HepG2 (cell line): ENCODE results near the gene TUBE1. TPM values are rescaled to one million over a fixed set of nuclear protein-coding genes. Genes with fewer than 3 reads are reported as not detected.

ENCODE experiments used
- CCDC6 ChIP-seq: sonication (generic); formaldehyde crosslinking; IDR thresholded peaks from 2 replicates; pipeline ENCODE4 v1.8.1; 2022; ENCODE audit warnings: mild to moderate bottlenecking, missing genetic modification reagents, moderate library complexity
- ESRRA ChIP-seq: sonication (generic); formaldehyde crosslinking; IDR thresholded peaks from 2 replicates; pipeline ENCODE4 v1.5.1; 2020; ENCODE audit warnings: mild to moderate bottlenecking, low read depth, missing genetic modification reagents
- IRF2 ChIP-seq: IDR thresholded peaks from 2 replicates; pipeline ENCODE4 v1.6.1; 2018; ENCODE audit warnings: missing genetic modification reagents, missing compliant biosample characterization
- MED8 ChIP-seq: sonication (generic); formaldehyde crosslinking; IDR thresholded peaks from 2 replicates; pipeline ENCODE4 v1.8.1; 2023; ENCODE audit warnings: mild to moderate bottlenecking, missing genetic modification reagents; ENCODE audit not compliant: insufficient replicate concordance
- NFE2 ChIP-seq: sonication (generic); formaldehyde crosslinking; IDR thresholded peaks from 2 replicates; pipeline ENCODE4 v1.4.0; 2020; ENCODE audit warnings: missing genetic modification reagents
- NRL ChIP-seq: sonication (generic); formaldehyde crosslinking; IDR thresholded peaks from 2 replicates; pipeline ENCODE4 v1.5.0; 2020; ENCODE audit warnings: missing genetic modification reagents, mild to moderate bottlenecking, moderate library complexity, borderline replicate concordance
- ONECUT2 ChIP-seq: sonication (generic); formaldehyde crosslinking; IDR thresholded peaks from 2 replicates; pipeline ENCODE4 v1.4.0; 2020; ENCODE audit warnings: missing genetic modification reagents
- PLRG1 ChIP-seq: fragments of 450-650 bp; conservative IDR thresholded peaks from 2 replicates; pipeline ENCODE4 v1.6.1; 2016
- SALL1 ChIP-seq: sonication (generic); formaldehyde crosslinking; IDR thresholded peaks from 2 replicates; pipeline ENCODE4 v1.8.0; 2022; ENCODE audit warnings: mild to moderate bottlenecking, missing genetic modification reagents
- SIN3B ChIP-seq: fragments of 150-350 bp; IDR thresholded peaks from 2 replicates; pipeline ENCODE4 v1.6.1; 2014; ENCODE audit warnings: low read length
- SRF ChIP-seq: IDR thresholded peaks from 2 replicates; pipeline ENCODE4 v1.6.1; 2011; ENCODE audit warnings: mild to moderate bottlenecking, low read depth, low read length, moderate library complexity
- SRY ChIP-seq: sonication (generic); formaldehyde crosslinking; IDR thresholded peaks from 2 replicates; pipeline ENCODE4 v1.8.0; 2022; ENCODE audit warnings: mild to moderate bottlenecking, missing genetic modification reagents
- TBP ChIP-seq: sonication (generic); formaldehyde crosslinking; IDR thresholded peaks from 2 replicates; pipeline ENCODE4 v1.5.0; 2020; ENCODE audit warnings: missing genetic modification reagents
- ZSCAN30 ChIP-seq: sonication (generic); formaldehyde crosslinking; IDR thresholded peaks from 2 replicates; pipeline ENCODE4 v1.5.0; 2020; ENCODE audit warnings: mild to moderate bottlenecking, missing genetic modification reagents
- polyA plus RNA-seq, 8 experiments: library from polyadenylated mRNA; depleted of rRNA in 3 of 8; stranded (reverse) in 7 of 8; unstranded in 1 of 8; fragments of >200 nt; fragmentation: Illumina TruSeq in 4 of 8; extraction: Trizol in 4 of 8; gene quantifications; 2 replicates each; pipeline versions ENCODE4 v1.2.1 to v1.2.3, GENCODE V29; 2011 to 2016; ENCODE audit warnings: low read depth in 4 of 8, missing spikeins in 1 of 8, mixed read lengths in 1 of 8; ENCODE audit not compliant: insufficient read depth in 1 of 8
- total RNA-seq, 5 experiments: library from RNA; depleted of rRNA; stranded (reverse); fragments of >200 nt; fragmentation: Illumina TruSeq; extraction: Trizol; gene quantifications; 2 replicates each; pipeline ENCODE4 v1.2.3, GENCODE V29; 2016; ENCODE audit warnings: low read depth in 1 of 5
- TF ChIP-seq, protein P1 (sequence below): sonication (generic); formaldehyde crosslinking; IDR thresholded peaks from 2 replicates; pipeline ENCODE4 v1.4.0; 2020; ENCODE audit warnings: low read depth, missing genetic modification reagents
- TF ChIP-seq, protein P2 (sequence below): sonication (generic); formaldehyde crosslinking; IDR thresholded peaks from 2 replicates; pipeline ENCODE4 v1.4.0; 2020; ENCODE audit warnings: missing genetic modification reagents, borderline replicate concordance
- TF ChIP-seq, protein P3 (sequence below): sonication (generic); formaldehyde crosslinking; IDR thresholded peaks from 2 replicates; pipeline ENCODE4 v1.8.0; 2022; ENCODE audit warnings: mild to moderate bottlenecking, missing genetic modification reagents, borderline replicate concordance
- TF ChIP-seq, protein P4 (sequence below): sonication (generic); formaldehyde crosslinking; IDR thresholded peaks from 2 replicates; pipeline ENCODE4 v1.4.0; 2020; ENCODE audit warnings: missing genetic modification reagents

Gene TUBE1
- total and polyA plus RNA-seq, 2 of the 13 experiments (the other 11 are each of a cell fraction or from before 2014, with no cell fraction given), result 17.3 to 22.6 TPM

DNA sequence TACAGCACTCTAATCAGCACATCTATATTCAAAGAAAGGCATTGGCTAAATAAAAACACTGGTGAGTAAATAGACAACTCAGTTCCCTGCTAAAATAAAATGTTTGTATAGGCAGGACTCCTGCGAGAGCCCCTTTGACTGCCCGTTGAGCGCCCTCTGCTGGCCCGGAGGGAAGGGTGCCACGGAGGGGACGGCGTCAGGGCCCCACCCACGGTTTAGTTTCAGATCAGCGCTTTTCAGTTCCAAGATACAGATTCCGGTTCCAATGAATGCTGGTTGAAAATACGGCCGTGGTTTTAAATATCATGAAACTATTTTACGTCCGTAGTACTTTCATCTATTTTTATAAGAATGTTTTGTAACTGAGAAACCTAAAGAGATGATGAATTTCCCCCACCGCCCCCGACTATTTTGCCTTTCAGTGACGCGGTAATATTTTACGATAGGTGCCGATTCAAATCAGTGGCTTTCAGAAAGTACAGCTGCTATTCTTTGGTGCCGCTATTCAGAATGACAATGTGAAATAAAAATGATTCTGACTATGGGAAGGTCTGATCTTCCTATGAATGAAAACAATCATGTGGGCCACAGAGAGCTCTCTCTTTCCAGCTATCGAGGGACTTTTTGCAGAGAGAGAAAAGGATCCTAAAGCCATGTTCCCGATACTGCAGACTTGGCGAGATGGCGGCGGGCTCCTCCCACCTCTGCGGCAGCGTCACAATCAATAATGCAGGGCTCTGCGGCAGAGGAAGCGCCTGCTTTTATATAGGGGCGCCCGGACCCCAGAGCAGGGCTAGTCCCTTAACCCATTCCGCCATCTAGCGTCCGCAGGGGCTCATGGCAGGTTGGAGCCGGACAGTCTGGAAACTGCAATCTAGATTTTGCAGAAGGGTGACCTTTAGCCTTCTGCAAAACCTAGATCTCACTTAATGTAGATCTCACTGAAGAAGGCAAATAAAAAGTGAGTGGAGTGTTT is 44.0 kb downstream of the TUBE1 start (continued):
- TF ChIP-seq, protein P1, sequence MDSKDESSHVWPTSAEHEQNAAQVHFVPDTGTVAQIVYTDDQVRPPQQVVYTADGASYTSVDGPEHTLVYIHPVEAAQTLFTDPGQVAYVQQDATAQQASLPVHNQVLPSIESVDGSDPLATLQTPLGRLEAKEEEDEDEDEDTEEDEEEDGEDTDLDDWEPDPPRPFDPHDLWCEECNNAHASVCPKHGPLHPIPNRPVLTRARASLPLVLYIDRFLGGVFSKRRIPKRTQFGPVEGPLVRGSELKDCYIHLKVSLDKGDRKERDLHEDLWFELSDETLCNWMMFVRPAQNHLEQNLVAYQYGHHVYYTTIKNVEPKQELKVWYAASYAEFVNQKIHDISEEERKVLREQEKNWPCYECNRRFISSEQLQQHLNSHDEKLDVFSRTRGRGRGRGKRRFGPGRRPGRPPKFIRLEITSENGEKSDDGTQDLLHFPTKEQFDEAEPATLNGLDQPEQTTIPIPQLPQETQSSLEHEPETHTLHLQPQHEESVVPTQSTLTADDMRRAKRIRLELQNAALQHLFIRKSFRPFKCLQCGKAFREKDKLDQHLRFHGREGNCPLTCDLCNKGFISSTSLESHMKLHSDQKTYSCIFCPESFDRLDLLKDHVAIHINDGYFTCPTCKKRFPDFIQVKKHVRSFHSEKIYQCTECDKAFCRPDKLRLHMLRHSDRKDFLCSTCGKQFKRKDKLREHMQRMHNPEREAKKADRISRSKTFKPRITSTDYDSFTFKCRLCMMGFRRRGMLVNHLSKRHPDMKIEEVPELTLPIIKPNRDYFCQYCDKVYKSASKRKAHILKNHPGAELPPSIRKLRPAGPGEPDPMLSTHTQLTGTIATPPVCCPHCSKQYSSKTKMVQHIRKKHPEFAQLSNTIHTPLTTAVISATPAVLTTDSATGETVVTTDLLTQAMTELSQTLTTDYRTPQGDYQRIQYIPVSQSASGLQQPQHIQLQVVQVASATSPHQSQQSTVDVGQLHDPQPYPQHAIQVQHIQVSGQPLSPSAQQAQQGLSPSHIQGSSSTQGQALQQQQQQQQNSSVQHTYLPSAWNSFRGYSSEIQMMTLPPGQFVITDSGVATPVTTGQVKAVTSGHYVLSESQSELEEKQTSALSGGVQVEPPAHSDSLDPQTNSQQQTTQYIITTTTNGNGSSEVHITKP (CRISPR knock-in tag), result no peak
- TF ChIP-seq NFE2 (CRISPR knock-in tag) (no peak), PLRG1 (no peak), SRY (CRISPR knock-in tag) (no peak), CCDC6 (CRISPR knock-in tag) (0 out of 2 replicates have a peak, but pooled peaks have one; percentile 9), ZSCAN30 (CRISPR knock-in tag) (no peak), SIN3B (no peak), IRF2 (CRISPR knock-in tag) (peak; percentile 46; the same call in 1 of the 2 replicates), SALL1 (CRISPR knock-in tag) (peak; percentile 63), ONECUT2 (peak; percentile 75), ESRRA (CRISPR knock-in tag) (no peak), TBP (no peak), SRF (no peak), NRL (no peak), MED8 (CRISPR knock-in tag) (no peak)
- TF ChIP-seq, protein P2, sequence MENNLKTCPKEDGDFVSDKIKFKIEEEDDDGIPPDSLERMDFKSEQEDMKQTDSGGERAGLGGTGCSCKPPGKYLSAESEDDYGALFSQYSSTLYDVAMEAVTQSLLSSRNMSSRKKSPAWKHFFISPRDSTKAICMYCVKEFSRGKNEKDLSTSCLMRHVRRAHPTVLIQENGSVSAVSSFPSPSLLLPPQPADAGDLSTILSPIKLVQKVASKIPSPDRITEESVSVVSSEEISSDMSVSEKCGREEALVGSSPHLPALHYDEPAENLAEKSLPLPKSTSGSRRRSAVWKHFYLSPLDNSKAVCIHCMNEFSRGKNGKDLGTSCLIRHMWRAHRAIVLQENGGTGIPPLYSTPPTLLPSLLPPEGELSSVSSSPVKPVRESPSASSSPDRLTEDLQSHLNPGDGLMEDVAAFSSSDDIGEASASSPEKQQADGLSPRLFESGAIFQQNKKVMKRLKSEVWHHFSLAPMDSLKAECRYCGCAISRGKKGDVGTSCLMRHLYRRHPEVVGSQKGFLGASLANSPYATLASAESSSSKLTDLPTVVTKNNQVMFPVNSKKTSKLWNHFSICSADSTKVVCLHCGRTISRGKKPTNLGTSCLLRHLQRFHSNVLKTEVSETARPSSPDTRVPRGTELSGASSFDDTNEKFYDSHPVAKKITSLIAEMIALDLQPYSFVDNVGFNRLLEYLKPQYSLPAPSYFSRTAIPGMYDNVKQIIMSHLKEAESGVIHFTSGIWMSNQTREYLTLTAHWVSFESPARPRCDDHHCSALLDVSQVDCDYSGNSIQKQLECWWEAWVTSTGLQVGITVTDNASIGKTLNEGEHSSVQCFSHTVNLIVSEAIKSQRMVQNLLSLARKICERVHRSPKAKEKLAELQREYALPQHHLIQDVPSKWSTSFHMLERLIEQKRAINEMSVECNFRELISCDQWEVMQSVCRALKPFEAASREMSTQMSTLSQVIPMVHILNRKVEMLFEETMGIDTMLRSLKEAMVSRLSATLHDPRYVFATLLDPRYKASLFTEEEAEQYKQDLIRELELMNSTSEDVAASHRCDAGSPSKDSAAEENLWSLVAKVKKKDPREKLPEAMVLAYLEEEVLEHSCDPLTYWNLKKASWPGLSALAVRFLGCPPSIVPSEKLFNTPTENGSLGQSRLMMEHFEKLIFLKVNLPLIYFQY (CRISPR knock-in tag), result no peak; the same call in 1 of the 2 replicates
- TF ChIP-seq, protein P3, sequence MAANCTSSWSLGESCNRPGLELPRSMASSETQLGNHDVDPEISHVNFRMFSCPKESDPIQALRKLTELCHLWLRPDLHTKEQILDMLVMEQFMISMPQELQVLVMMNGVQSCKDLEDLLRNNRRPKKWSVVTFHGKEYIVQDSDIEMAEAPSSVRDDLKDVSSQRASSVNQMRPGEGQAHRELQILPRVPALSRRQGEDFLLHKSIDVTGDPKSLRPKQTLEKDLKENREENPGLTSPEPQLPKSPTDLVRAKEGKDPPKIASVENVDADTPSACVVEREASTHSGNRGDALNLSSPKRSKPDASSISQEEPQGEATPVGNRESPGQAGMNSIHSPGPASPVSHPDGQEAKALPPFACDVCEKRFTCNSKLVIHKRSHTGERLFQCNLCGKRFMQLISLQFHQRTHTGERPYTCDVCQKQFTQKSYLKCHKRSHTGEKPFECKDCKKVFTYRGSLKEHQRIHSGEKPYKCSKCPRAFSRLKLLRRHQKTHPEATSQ, result peak; percentile 50; the same call in 1 of the 2 replicates
- TF ChIP-seq, protein P4, sequence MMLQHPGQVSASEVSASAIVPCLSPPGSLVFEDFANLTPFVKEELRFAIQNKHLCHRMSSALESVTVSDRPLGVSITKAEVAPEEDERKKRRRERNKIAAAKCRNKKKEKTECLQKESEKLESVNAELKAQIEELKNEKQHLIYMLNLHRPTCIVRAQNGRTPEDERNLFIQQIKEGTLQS, result no peak
